HL-60/S4 treated with phorbol 12-myristate 13-acetate at 8.2 ng/mL for 4 days and 3 days (cell line): ENCODE results near the gene ELP1.

Experiments used
- in situ Hi-C: fragments of 300-500 bp; cut with MboI; formaldehyde crosslinking; loops from 2 replicates; pipeline ENCODE4 v1.15.0; 2022; ENCODE audit warnings: low sequenced_read_pairs

The ELP1 gene

GRCh38 chr9:108885643-108886348 is 48.1 kb downstream of the ELP1 start:
- in situ Hi-C loops: no loop called here

GRCh38 chr9:108884701-108885100 is 49.2 kb downstream of the ELP1 start:
- in situ Hi-C loops: no loop called here

- in situ Hi-C loops: no loop called here
Measured at GRCh38 chr9:108883085-108883484, 50.8 kb downstream of the ELP1 start.

- in situ Hi-C loops: no loop called here
Measured at GRCh38 chr9:108882052-108882888, 51.7 kb downstream of the ELP1 start.

DNA sequence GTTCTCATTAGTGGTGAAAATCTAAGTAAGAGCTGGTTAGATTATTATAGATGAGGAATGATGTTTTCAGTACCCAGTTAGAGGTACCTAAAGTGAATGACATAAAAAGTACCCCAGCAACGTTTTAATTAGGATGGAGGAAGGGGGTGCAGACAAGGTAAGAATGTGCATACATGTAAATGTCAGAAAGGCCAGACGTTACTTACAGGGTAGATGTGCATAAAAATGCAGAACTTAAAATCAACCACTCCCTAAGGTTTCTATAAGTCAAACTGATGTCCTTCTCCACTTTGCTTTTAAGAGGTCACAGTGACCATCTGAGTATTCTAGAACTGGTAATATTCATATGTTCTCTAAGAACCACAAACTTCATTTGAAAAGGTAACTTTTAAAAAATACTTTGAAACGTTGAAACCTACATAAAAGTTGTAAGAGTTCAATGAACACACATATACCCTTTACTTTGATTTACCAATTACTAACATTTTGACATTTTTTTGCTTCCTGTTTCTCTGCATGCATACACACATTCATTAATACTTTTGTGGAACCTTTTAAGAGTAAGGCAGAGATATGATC is 53.1 kb downstream of the ELP1 start:
- in situ Hi-C loops: no loop called here

- in situ Hi-C loops: no loop called here
Measured at GRCh38 chr9:108877524-108877923, 56.4 kb downstream of the ELP1 start.

GRCh38 chr9:108876425-108876824 is 57.5 kb downstream of the ELP1 start:
- in situ Hi-C loops: no loop called here

DNA sequence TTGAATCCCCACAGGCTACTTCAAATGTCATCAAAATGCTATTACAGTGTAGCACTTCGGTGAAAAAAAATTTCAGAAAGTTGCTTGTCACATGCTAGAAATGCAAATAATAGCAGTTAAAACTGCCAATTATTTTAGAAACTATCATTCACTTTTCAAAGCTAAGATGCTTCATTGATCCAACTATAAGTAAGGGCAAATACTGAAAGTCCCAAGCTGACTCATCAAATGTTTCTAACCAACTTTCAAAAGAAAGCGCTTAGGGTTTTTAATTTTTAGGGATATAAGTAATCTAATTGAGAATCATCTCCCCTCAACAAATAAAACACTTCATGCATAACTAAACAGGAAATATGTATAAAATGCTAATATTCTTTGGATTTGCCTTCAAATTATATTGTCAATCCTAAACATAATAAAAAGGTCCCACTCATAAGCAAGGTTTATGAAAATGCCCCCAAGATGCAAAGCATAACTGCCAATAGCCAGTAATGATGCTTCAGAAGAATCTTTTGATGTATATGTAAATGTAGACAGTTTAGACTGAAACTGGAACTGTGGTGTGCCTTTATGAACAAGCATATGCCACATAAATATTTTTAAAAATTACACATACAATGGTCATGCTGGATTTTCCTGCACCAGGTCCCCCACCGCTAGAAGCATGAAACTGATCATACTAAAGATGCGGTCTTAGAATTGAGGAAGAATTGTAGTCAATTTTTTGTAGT is 59.7 kb downstream of the ELP1 start:
- in situ Hi-C loops: no loop called here

- in situ Hi-C loops: no loop called here
Measured at GRCh38 chr9:108869092-108869725, 64.7 kb downstream of the ELP1 start.

DNA sequence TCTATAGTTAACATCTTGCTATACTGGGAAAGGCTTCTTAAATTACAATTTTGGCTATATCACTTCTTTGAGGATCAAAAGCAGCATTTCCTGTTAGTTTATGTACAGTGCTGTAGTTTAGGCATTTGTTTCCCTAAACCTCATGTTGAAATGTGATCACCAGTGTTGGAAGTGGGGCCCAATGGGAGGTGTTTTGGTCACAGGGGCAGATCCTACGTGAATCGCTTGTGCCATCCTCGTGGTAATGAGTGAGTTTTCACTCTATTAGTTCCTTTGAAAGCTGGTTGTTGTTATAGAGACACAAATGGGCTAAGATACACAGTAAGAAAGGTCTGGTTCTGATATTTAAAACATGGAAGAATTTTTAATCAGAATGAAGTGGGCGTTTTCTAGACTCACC is 66.1 kb downstream of the ELP1 start:
- in situ Hi-C loops: no loop called here

DNA sequence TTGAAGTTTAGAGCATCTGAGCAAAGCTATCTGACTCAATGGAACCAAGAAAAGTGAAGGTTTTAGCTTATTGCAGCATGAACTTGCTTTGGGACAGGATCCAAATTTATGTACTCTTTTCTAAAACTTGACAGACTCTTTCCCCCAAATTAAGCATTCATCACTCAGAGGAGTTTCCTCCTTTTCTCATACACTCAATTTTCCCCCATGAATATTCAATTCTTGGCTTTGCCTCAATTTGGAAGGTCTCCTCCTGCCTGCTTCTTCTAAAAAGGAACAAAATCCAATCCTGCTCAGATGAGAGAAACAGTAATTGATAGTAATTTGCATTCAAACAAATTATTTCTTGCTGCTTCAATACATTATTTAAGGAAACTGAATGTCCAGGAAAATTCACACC is 66.8 kb downstream of the ELP1 start:
- in situ Hi-C loops: no loop called here

GRCh38 chr9:108866001-108866420 is 67.9 kb downstream of the ELP1 start:
- in situ Hi-C loops: no loop called here

- in situ Hi-C loops: no loop called here
Measured at GRCh38 chr9:108865037-108865436, 68.9 kb downstream of the ELP1 start.

DNA sequence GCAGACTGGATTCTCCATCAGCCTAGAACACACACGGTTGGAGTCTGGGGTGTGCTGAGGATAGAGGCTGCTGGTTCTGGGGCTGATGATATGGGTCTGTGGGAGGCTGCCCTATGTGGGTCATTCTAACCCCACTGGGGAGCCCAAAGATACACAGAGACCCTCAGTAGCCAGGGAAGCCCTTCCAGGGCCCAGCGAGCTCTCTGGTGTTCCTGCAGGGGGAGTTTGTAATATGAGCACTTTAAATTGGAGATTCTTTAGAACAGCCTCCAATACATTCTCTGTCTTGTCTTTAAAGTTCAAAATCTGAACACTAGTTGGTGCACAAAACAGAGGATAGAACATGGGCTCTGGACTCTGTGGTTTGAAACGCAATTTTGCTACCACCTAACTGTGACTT is 69.5 kb downstream of the ELP1 start:
- in situ Hi-C loops: no loop called here

GRCh38 chr9:108863891-108864290 is 70.0 kb downstream of the ELP1 start:
- in situ Hi-C loops: no loop called here

DNA sequence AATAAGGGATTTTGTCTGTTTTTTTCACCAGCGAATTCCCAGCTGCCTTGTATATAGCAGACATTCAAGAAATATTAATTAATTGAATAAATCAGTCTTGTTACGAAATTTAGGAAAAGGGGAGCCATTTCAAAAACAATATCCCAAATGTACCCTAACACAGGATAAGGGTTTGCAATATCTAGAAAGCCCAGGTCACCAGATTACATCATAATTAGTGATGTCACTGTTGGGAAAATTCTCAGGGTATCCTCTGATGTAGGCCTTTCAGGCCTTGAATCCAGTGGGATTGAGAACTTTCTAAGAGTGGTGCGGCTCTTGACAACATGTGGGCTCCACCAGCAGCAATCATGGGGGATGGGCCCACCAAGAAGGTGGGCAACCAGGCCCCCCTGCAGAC is 71.9 kb downstream of the ELP1 start, which contains the start of gene ACTL7A:
Gene ACTL7A (plus strand): TSS at position 270 of the 400 bp plus-strand sequence. CDS start 57 bp downstream, at position 327.
- in situ Hi-C loops: no loop called here

DNA sequence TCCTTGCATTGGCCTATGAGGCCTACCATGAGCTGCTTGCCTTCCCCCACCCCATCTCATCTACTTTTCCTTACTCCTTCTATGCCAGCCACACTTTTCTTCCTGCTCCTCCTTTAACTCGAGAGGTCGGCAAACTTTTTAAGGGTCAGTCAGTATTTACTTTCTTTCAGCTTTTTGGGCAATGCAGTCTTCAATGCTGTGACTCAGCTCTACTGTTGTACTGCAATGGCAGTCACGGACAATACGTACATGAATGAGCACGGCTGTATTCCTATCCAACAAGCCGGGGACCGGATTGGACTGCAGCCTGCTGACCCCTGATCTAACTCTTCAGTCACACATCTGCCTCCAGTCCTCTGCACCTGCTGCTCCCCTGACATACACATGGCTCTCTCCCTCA is 72.5 kb downstream of the ELP1 start:
- in situ Hi-C loops: no loop called here

DNA sequence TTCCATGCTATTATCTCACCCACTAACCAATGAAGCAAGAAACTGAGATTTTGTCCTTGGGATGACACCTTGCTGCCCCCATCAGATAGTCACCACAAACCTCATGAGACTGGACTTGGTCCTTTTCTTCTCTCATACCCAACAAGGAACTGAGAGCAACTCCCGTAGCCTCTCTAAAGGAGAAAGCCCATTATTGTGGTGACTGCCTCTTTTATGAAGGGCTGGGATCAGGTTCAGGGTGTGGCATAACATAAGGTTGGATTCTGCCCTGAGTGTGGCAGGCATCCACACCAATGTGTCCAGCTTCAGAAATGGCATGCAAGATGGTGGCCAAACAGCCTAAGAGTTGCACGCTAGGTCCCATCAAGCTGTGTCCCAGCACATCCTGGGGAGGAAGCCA is 73.2 kb downstream of the ELP1 start:
- in situ Hi-C loops: no loop called here

DNA sequence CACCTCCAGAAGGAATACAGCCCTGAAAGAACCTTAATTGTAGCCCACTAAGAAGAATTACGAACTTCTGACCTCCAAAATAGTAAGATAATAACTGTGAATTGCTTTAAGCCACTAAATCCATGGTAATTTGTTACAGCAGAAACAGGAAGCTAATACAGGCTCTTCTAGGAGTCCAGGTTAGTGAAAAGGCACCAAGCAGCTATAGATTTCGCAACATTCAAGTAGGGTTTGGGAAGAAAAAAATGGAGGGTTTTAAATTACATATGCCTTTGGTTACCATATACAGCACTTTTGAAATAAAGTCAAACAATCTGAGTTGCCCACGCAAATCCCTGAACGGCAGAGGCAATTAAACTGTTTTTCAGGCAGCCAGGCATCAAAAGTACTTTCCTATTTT is 73.6 kb downstream of the ELP1 start:
- in situ Hi-C loops: no loop called here

DNA sequence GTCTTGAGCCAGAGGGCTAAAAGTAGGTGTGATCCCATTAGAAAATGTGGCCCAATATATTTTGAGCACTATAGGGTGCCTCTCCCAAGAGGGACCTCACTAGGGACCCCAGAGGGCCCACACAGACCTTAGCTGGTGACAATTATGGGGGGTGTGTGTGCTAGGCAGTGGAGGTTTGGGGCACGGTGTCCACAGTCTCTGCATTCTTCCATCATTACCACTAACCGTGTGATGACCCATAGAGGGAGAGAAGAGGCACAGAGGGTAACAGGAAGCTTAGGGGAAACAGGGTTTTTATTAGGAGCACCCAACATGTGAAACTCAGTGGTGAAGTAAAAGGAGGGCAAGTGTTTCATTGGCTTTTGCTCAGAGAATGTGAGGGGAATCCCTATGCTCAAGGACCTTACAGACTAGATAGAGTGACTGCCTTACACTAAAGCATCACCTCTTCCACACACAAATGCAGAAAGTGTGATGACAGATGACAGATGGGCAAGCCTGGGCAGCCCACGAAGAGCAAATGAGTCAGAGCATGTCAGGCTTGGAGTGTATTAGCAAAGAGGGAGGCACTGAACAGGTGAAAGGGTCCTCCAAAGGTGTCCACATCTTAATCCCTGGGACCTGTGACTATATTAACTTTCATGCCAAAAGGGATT is 74.3 kb downstream of the ELP1 start:
- in situ Hi-C loops: no loop called here
